GM18507 (cell line): ENCODE data around the gene PBX1.

Source experiments
- DNase-seq: peaks from one replicate; pipeline ENCODE4 v3.0.0; 2011; ENCODE audit warnings: low read depth; ENCODE audit not compliant: insufficient read length; ENCODE audit errors: extremely low spot score
- FAIRE-seq: peaks from 2 replicates; lab custom pipeline; 2011; peaks lifted over from hg19 to GRCh38; lab: Jason Lieb, UNC

PBX1 gene

GRCh38 chr1:164731161-164731876, 172.3 kb downstream of the PBX1 start:
- no peak for DNase-seq
- no peak for FAIRE-seq

- FAIRE-seq (no peak), DNase-seq (no peak)
Measured at GRCh38 chr1:164733070-164733469, 174.1 kb downstream of the PBX1 start.

- DNase-seq: no peak
- FAIRE-seq: no peak
Measured at GRCh38 chr1:164733734-164734133, 174.8 kb downstream of the PBX1 start.

GRCh38 chr1:164735315-164736052, 176.5 kb downstream of the PBX1 start:
- FAIRE-seq (no peak), DNase-seq (no peak)

GRCh38 chr1:164736137-164736536, 177.2 kb downstream of the PBX1 start:
- DNase-seq: no peak
- FAIRE-seq: no peak

GRCh38 chr1:164739189-164739588, 180.2 kb downstream of the PBX1 start:
- DNase-seq (no peak), FAIRE-seq (no peak)

- DNase-seq (no peak), FAIRE-seq (no peak)
Measured at GRCh38 chr1:164740000-164740526, 181.1 kb downstream of the PBX1 start.

- DNase-seq (no peak), FAIRE-seq (no peak)
Measured at GRCh38 chr1:164742745-164743144, 183.8 kb downstream of the PBX1 start.

- FAIRE-seq (no peak), DNase-seq (no peak)
Measured at GRCh38 chr1:164743976-164744375, 185.0 kb downstream of the PBX1 start.

GRCh38 chr1:164745736-164746135, 186.8 kb downstream of the PBX1 start:
- FAIRE-seq (no peak), DNase-seq (no peak)

- DNase-seq (no peak), FAIRE-seq (no peak)
Measured at GRCh38 chr1:164746632-164747031, 187.6 kb downstream of the PBX1 start.

GRCh38 chr1:164748253-164748899, 189.4 kb downstream of the PBX1 start:
- FAIRE-seq: no peak
- DNase-seq: no peak

GRCh38 chr1:164753521-164754077, 194.6 kb downstream of the PBX1 start:
- FAIRE-seq (no peak), DNase-seq (no peak)

- FAIRE-seq (no peak), DNase-seq (no peak)
Measured at GRCh38 chr1:164754088-164754600, 195.2 kb downstream of the PBX1 start.

- no peak for FAIRE-seq
- DNase-seq: no peak
Measured at GRCh38 chr1:164755690-164756089, 196.7 kb downstream of the PBX1 start.

GRCh38 chr1:164756741-164757140, 197.8 kb downstream of the PBX1 start:
- DNase-seq (no peak), FAIRE-seq (no peak)

GRCh38 chr1:164757625-164758024, 198.6 kb downstream of the PBX1 start:
- DNase-seq (no peak), FAIRE-seq (no peak)

GRCh38 chr1:164759144-164759920, 200.3 kb downstream of the PBX1 start:
- FAIRE-seq (no peak), DNase-seq (no peak)

- no peak for DNase-seq
Measured at GRCh38 chr1:164759979-164760469, 201.0 kb downstream of the PBX1 start.

More at GRCh38 chr1:164759979-164760469, 201.0 kb downstream of the PBX1 start:
- no peak for FAIRE-seq
